ENCODE data around the gene LIG1. TPM values are rescaled to one million over a fixed set of nuclear protein-coding genes. Genes with fewer than 3 reads are reported as not detected.

The LIG1 gene
- total RNA-seq, 1 donor from 2014 or later = 18.4 TPM

DNA sequence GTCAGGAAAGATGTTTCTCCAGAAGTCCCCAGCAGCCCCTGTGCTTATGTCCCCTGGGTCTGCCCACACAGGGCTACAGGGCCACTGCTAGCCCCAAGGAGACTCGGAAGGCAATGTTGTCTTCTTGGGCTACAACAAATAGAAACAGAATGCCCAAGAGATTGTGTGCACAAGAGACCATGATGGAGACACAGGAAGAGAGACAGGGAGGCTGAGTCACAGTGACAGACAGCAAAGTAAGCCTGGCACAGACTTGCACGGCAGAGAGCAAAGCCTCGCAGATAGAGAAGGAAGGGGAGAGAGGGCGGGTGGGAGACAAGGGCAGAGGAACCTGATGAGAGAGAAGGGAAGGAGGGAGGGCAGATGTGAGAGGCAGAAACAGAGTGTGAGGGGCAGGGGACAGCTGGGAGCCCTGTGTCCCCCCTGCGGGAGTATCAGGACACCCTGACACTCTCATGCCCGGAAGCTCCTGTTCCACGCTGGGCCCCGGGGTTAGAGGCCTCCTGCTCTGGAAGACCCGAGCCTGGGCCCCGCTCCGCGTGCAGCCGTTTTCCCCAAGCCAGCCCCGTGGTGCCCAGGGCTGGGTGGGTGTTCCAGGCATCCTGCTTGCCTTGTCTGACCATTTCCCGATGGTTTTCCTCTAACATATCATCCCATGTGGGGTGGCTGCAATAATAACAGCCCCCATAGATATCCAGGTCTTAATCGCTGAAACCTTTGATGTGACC is 56.8 kb downstream of the LIG1 start:
- peaks cover 24% of the 10 kb centered on the region for H3K4me1 ChIP-seq
- no peak for DNase-seq
- H3K9me3 ChIP-seq = no peaks in the 10 kb centered on the region
- intact Hi-C loops (cut with DNase I) = no loop called here
- TF ChIP-seq, protein P1, sequence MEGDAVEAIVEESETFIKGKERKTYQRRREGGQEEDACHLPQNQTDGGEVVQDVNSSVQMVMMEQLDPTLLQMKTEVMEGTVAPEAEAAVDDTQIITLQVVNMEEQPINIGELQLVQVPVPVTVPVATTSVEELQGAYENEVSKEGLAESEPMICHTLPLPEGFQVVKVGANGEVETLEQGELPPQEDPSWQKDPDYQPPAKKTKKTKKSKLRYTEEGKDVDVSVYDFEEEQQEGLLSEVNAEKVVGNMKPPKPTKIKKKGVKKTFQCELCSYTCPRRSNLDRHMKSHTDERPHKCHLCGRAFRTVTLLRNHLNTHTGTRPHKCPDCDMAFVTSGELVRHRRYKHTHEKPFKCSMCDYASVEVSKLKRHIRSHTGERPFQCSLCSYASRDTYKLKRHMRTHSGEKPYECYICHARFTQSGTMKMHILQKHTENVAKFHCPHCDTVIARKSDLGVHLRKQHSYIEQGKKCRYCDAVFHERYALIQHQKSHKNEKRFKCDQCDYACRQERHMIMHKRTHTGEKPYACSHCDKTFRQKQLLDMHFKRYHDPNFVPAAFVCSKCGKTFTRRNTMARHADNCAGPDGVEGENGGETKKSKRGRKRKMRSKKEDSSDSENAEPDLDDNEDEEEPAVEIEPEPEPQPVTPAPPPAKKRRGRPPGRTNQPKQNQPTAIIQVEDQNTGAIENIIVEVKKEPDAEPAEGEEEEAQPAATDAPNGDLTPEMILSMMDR (IDR thresholded peaks at IDR 0.05) = no peak
- no peaks in the 10 kb centered on the region for H3K36me3 ChIP-seq
- H3K27ac ChIP-seq = no peak overlapping the region
- H3K4me3 ChIP-seq = no peak overlapping the region
- ATAC-seq = no peak
- H3K27me3 ChIP-seq (ENCODE audit: low read depth) = no peaks in the 10 kb centered on the region

DNA sequence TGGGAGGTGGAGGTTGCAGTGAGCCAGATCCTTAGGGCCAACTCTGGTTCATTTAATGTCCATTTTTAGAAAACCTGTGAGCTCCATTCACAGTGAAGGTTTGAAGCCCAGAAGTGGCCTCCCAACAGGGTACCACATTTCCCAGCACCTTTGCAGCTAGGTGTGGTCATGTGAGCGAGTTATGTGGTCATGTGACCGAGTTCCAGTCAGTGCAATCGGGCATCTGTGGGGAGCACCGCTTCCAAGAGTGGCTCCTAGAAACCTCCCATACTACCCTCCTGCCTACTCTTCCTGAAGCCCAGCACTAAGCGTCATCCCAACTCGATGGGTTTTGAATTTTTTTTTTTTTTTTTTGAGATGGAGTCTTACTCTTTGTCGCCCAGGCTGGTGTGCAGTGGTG is 58.9 kb downstream of the LIG1 start:
- TF ChIP-seq, protein P1 (IDR thresholded peaks at IDR 0.05) = no peak
- ATAC-seq (no peak), DNase-seq (no peak)
- no peaks in the 10 kb centered on the region for H3K27me3 ChIP-seq (ENCODE audit: low read depth)
- peak overlapping the region; percentile 92 for H3K27ac ChIP-seq
- intact Hi-C loops (cut with DNase I) = no loop called here
- H3K4me3 ChIP-seq = no peak overlapping the region
- H3K9me3 ChIP-seq = no peaks in the 10 kb centered on the region
- no peaks in the 10 kb centered on the region for H3K36me3 ChIP-seq
- H3K4me1 ChIP-seq = peaks cover 30% of the 10 kb centered on the region

DNA sequence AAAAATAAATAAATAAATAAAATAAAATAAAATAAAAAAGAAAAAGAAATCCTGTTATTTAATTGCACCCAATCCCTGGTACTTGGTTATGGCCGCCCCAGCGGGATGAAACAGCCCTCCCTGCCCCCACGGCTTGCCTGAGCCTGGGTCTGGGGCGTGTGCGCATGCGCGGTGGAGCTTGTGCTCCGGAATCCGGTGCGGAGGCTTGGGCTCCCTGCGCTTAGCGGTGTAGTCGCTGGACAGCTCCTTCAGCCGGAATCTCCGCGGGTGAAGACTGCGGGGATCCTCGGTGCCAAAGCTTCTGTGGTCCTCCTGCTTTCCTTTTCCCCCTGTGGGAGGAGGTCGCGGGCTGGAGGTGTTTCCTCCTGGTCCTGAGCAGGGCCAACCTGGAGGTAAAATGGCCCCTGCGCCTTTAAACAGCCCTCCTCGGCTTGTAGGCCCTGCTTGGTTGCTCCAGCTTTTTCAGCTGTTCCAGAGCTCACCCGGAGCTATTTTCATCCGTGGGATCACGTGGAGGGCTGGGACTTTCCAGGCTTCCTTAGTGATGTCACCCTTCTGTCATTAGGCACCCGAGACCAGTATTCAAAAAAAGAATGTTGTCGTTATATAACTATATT is 59.7 kb downstream of the LIG1 start, which contains the start of gene PLA2G4C:
TSS of gene PLA2G4C (minus strand) at position 468 of the 617 bp plus-strand sequence. CDS start 4,288 bp downstream, outside the sequence.
- Histone ChIP-seq H3K27ac (peak within 1 kb of the TSS; percentile 92), H3K36me3 (no peaks in the 10 kb centered on the region), H3K27me3 (ENCODE audit: low read depth) (no peaks in the 10 kb centered on the region), H3K9me3 (no peaks in the 10 kb centered on the region), H3K4me1 (peaks cover 30% of the 10 kb centered on the region), H3K4me3 (peak within 1 kb of the TSS; percentile 67)
- DNase-seq (peak; percentile 92), ATAC-seq (peak; percentile 89 to 90)
- intact Hi-C loops (cut with DNase I) = no loop called here
- TF ChIP-seq, protein P1 (IDR thresholded peaks at IDR 0.05) = no peak

DNA sequence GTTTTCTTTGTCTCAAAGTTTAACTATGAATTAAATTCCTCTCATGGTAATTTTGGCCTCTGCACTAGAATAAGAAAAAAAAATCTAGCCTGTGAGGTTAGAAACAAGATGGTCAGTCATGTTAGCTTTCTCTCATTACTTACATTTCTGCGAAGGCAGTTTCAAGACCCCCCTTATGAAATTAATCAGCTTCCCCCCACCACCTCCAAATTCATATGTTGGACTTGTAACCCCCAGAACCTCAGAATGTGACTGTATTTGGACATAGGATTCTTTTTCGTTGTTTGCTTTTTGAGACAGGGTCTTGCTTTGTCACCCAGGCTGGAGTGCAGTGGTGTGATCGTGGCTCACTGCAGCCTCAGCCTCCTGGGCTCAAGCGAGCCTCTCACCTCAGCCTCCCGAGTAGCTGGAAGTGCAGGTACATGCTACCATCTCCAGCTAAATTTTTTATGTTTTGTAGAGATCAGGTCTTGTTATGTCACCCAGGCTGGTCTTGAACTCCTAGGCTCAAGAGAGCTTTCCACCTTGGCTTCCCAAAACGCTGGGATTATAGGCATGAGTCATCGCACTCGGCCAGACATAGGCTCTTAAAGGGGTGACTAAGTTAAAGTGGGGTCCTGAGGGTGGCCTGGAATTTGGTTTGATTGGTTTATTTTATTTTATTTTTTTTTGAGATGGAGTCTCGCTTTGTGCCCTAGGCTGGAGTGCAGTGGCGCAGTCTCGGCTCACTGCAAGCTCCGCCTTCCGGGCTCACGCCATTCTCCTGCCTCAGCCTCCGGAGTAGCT is 61.0 kb downstream of the LIG1 start:
- H3K27ac ChIP-seq = no peak overlapping the region
- TF ChIP-seq, protein P1 (IDR thresholded peaks at IDR 0.05) = no peak
- intact Hi-C loops (cut with DNase I) = no loop called here

DNA sequence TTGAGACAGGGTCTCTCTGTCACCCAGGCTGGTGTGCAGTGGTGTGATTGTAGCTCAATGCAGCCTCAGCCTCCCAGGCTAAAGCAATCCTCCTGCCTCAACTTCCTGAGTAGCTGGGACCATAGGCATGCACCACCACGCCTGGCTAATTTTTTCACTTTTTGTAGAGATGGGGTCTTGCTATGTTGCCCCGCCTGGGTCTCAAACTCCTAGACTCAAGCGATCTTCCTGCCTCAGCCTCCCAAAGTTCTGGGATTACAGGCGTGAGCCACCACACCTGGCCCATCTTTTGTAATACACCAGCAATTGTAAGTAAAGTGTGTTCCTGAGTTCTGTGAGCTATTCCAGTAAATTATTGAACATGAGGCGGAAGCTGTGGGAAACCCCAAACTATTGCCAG is 66.2 kb downstream of the LIG1 start:
- Histone ChIP-seq H3K9me3 (no peaks in the 10 kb centered on the region), H3K27ac (no peak overlapping the region), H3K4me1 (peaks cover 7% of the 10 kb centered on the region), H3K4me3 (no peak overlapping the region), H3K27me3 (ENCODE audit: low read depth) (no peaks in the 10 kb centered on the region), H3K36me3 (peaks cover 9% of the 10 kb centered on the region)
- ATAC-seq (no peak), DNase-seq (no peak)
- intact Hi-C loops (cut with DNase I) = no loop called here
- TF ChIP-seq, protein P1 (IDR thresholded peaks at IDR 0.05) = no peak

More for the DNA sequence above, 61.0 kb downstream of the LIG1 start:
- H3K27me3 ChIP-seq (ENCODE audit: low read depth) = no peaks in the 10 kb centered on the region
- H3K9me3 ChIP-seq = no peaks in the 10 kb centered on the region
- no peak for ATAC-seq
- no peak overlapping the region for H3K4me3 ChIP-seq
- H3K4me1 ChIP-seq = peaks cover 30% of the 10 kb centered on the region
- DNase-seq = no peak
- peaks cover 7% of the 10 kb centered on the region for H3K36me3 ChIP-seq
